SK-N-SH (cell line): ENCODE results near the gene RAVER1.

ENCODE experiments used
- EP300 ChIP-seq, 2 experiments: IDR thresholded peaks; 2 replicates each; pipeline versions ENCODE4 v1.4.0 to v1.6.1; 2012; ENCODE audit warnings: borderline replicate concordance in 1 of 2, low read depth in 1 of 2, low read length in 1 of 2
- EZH2phosphoT487 ChIP-seq: fragments of 200-600 bp; sonication (generic); IDR thresholded peaks from 2 replicates; pipeline ENCODE4 v1.6.1; 2017; ENCODE audit warnings: low read depth, mixed run types, mild to moderate bottlenecking, antibody characterized with exemption, moderate library complexity, borderline replicate concordance
- GABPA ChIP-seq: IDR thresholded peaks from 2 replicates; pipeline ENCODE4 v1.4.0; 2012; ENCODE audit warnings: low read depth, mild to moderate bottlenecking
- GATA2 ChIP-seq: sonication (generic); formaldehyde crosslinking; IDR thresholded peaks from 2 replicates; pipeline ENCODE4 v1.5.0; 2020; ENCODE audit warnings: mild to moderate bottlenecking, missing genetic modification reagents
- MXI1 ChIP-seq: IDR thresholded peaks from 2 replicates; pipeline ENCODE4 v1.6.1; 2012; ENCODE audit warnings: mild to moderate bottlenecking, low read depth, low read length, improper control_type of control experiment
- NFIC ChIP-seq: IDR thresholded peaks from 2 replicates; pipeline ENCODE4 v1.4.0; 2012; ENCODE audit warnings: borderline replicate concordance
- NRF1 ChIP-seq: IDR thresholded peaks from 2 replicates; pipeline ENCODE4 v1.6.1; 2012; ENCODE audit warnings: low read depth, mild to moderate bottlenecking, low read length
- SMC3 ChIP-seq: IDR thresholded peaks from 2 replicates; pipeline ENCODE4 v1.6.1; 2012; ENCODE audit warnings: low read depth, low read length, improper control_type of control experiment
- TEAD4 ChIP-seq: IDR thresholded peaks from 2 replicates; pipeline ENCODE4 v1.4.0; 2012; ENCODE audit warnings: mild to moderate bottlenecking, borderline replicate concordance; ENCODE audit not compliant: insufficient read depth
- YY1 ChIP-seq: IDR thresholded peaks from 2 replicates; pipeline ENCODE4 v1.4.0; 2012; ENCODE audit warnings: low read depth, mild to moderate bottlenecking
- TF ChIP-seq, protein P1 (sequence below): fragments of 200-600 bp; sonication (generic); IDR thresholded peaks from 2 replicates; pipeline ENCODE4 v1.6.1; 2017; ENCODE audit warnings: antibody characterized with exemption, mild to moderate bottlenecking, moderate library complexity
- TF ChIP-seq, protein P2 (sequence below): fragments of 150-350 bp; IDR thresholded peaks from 2 replicates; pipeline ENCODE4 v1.6.1; 2017; ENCODE audit warnings: antibody characterized with exemption, low read length, low read depth, borderline replicate concordance
- TF ChIP-seq, protein P3 (sequence below): IDR thresholded peaks from 2 replicates; pipeline ENCODE4 v1.4.0; 2012; ENCODE audit warnings: low read depth
- TF ChIP-seq, protein P4 (sequence below): IDR thresholded peaks from 2 replicates; pipeline ENCODE4 v1.6.1; 2012; ENCODE audit warnings: mild to moderate bottlenecking, low read depth, low read length, moderate library complexity

DNA sequence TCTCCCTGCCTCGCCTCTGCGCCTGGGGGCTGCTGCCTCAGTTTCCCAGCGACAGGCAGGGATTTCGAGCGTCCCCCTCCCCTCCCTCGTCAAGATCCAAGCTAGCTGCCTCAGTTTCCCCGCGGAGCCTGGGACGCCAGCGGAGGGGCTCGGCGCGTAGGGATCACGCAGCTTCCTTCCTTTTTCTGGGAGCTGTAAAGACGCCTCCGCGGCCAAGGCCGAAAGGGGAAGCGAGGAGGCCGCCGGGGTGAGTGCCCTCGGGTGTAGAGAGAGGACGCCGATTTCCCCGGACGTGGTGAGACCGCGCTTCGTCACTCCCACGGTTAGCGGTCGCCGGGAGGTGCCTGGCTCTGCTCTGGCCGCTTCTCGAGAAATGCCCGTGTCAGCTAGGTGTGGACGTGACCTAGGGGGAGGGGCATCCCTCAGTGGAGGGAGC is 63.1 kb downstream of the RAVER1 start:
- TF ChIP-seq, protein P1, sequence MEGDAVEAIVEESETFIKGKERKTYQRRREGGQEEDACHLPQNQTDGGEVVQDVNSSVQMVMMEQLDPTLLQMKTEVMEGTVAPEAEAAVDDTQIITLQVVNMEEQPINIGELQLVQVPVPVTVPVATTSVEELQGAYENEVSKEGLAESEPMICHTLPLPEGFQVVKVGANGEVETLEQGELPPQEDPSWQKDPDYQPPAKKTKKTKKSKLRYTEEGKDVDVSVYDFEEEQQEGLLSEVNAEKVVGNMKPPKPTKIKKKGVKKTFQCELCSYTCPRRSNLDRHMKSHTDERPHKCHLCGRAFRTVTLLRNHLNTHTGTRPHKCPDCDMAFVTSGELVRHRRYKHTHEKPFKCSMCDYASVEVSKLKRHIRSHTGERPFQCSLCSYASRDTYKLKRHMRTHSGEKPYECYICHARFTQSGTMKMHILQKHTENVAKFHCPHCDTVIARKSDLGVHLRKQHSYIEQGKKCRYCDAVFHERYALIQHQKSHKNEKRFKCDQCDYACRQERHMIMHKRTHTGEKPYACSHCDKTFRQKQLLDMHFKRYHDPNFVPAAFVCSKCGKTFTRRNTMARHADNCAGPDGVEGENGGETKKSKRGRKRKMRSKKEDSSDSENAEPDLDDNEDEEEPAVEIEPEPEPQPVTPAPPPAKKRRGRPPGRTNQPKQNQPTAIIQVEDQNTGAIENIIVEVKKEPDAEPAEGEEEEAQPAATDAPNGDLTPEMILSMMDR = no peak
- TF ChIP-seq EP300 (IDR thresholded peaks at IDR 0.05; ENCODE audit: borderline replicate concordance in 1 of 2, low read depth in 1 of 2, low read length in 1 of 2) (no peak), YY1 (no peak), SMC3 (no peak), MXI1 (no peak), GATA2 (CRISPR knock-in tag) (no peak), NRF1 (no peak), NFIC (no peak), TEAD4 (no peak), EZH2phosphoT487 (no peak), GABPA (no peak)
- TF ChIP-seq, protein P2, sequence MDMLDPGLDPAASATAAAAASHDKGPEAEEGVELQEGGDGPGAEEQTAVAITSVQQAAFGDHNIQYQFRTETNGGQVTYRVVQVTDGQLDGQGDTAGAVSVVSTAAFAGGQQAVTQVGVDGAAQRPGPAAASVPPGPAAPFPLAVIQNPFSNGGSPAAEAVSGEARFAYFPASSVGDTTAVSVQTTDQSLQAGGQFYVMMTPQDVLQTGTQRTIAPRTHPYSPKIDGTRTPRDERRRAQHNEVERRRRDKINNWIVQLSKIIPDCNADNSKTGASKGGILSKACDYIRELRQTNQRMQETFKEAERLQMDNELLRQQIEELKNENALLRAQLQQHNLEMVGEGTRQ = no peak
- TF ChIP-seq, protein P3, sequence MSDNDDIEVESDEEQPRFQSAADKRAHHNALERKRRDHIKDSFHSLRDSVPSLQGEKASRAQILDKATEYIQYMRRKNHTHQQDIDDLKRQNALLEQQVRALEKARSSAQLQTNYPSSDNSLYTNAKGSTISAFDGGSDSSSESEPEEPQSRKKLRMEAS = no peak
- TF ChIP-seq, protein P4, sequence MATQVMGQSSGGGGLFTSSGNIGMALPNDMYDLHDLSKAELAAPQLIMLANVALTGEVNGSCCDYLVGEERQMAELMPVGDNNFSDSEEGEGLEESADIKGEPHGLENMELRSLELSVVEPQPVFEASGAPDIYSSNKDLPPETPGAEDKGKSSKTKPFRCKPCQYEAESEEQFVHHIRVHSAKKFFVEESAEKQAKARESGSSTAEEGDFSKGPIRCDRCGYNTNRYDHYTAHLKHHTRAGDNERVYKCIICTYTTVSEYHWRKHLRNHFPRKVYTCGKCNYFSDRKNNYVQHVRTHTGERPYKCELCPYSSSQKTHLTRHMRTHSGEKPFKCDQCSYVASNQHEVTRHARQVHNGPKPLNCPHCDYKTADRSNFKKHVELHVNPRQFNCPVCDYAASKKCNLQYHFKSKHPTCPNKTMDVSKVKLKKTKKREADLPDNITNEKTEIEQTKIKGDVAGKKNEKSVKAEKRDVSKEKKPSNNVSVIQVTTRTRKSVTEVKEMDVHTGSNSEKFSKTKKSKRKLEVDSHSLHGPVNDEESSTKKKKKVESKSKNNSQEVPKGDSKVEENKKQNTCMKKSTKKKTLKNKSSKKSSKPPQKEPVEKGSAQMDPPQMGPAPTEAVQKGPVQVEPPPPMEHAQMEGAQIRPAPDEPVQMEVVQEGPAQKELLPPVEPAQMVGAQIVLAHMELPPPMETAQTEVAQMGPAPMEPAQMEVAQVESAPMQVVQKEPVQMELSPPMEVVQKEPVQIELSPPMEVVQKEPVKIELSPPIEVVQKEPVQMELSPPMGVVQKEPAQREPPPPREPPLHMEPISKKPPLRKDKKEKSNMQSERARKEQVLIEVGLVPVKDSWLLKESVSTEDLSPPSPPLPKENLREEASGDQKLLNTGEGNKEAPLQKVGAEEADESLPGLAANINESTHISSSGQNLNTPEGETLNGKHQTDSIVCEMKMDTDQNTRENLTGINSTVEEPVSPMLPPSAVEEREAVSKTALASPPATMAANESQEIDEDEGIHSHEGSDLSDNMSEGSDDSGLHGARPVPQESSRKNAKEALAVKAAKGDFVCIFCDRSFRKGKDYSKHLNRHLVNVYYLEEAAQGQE = no peak
